A549 treated with GW870086 at 1 μM for 4 hours (cell line): ENCODE results near the gene ISG20. TPM values are rescaled to one million over a fixed set of nuclear protein-coding genes. Genes with fewer than 3 reads are reported as not detected.

Source experiments
- total RNA-seq: library from RNA; stranded (reverse); fragments of 200-300 nt; extraction: Qiagen RNA extraction; gene quantifications from 5 replicates; pipeline ENCODE4 v1.2.3, GENCODE V29; 2022; ENCODE audit warnings: low read depth

ISG20 gene
- total RNA-seq = 38.6 to 46.7 TPM (median 41.7 TPM) in 5 replicates

DNA sequence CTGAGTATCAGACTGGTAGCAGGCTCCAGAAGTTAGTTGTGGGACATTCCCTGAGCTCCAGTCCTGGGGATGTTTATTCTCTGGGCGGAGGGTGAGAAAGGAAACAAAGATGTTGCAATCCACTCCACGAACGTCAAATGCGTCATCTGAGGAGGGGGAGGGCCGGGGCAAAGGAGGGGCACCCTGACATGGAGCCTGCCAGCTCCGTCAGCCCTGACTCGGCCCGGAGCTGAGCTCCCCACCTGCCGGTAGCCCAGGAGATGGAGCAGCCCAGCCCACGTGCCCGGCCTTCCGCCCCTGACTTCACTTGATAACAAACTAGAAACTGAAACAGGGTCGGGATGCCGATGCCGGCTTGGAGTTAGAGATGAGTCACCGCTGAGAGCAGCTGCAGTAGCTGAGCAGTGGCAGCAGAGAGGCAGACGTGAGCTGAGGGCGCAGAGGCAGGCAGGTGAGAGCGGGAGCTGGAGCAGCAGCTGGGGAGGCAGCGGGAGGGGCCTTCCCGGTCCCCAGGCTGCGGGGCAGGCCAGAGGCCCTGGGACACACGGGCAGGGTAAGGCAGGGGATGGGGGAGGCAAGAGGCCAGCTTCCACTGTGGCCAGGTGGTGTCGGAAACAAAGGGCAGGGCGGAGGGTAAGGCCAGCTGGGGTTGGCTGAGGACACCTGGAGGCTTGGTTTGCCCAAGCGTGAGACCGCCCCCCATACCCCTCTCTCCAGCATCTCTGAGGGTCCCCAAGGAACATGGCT, at the start of gene ISG20:
Gene ISG20 (plus strand): TSS at position 391 of the 747 bp plus-strand sequence. CDS start 351 bp downstream, at position 742.

DNA sequence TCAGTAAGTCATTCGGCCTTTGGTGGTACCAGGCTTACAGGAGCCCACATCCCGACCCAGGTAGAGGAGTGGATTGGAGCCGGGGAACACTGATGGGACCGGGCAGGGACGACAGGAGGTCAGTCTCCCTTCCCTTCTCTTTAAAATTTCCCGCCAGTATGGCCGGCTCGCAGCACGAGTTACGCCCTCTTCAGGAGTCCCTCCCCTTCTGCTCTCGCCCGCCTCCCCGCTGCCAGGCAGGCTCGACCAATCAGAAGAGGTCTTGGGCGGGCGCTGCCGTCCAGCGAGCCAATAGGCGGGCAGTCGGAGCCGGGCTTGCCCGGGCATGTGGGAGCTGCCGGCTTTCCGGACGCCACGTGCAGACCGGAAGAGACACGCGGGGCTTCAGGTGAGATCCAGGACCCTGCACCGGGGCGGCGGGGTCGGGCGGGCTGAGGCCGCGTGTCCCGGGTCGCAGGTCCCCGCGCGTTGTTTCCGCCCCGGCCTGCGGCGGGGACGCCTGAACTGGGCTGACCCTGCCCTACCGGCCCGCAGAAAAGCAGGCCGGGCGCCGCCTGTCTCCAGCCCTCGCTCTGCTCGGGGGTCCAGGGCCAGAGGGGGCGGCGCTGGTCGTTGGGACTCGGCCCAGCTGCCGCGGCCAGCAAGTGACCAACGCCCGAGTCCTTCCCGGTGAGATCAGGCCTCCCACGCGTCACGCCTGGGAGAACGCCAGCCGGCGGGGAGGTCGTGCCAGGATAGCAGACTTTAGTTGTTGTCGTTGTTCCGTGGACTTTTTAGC, 17.6 kb upstream of the ISG20 start, which contains the start of gene AEN:
Gene AEN (plus strand): TSS at position 346 of the 778 bp plus-strand sequence. CDS start 4,870 bp downstream, outside the sequence.

Other genes with a start within 250 kb of the ISG20 start
- gene MRPL46, start 171.6 kb upstream of the ISG20 start, total RNA-seq = 57.9 to 67.2 TPM (median 60.0 TPM) in 5 replicates
- gene MRPS11, start 171.3 kb upstream of the ISG20 start, total RNA-seq = 94.1 to 133 TPM (median 114 TPM) in 5 replicates
- 4.6 to 6.3 TPM (median 5.4 TPM) in 5 replicates for gene DET1, start 92.3 kb upstream of the ISG20 start, total RNA-seq
- 72.7 to 93.9 TPM (median 84.6 TPM) in 5 replicates for gene AEN, start 17.7 kb upstream of the ISG20 start, total RNA-seq
- 0.41 to 1.1 TPM (median 0.86 TPM) in 5 replicates for gene ACAN, start 164.4 kb downstream of the ISG20 start, total RNA-seq